Sigmoid colon (tissue), 7 donors: ENCODE data around the gene CSNK2A1. TPM values are rescaled to one million over a fixed set of nuclear protein-coding genes. Genes with fewer than 3 reads are reported as not detected.

Source experiments
- DNase-seq: peaks from one replicate; pipeline ENCODE4 v3.0.0-alpha.2; 2019
- H3K27ac ChIP-seq, 4 donors: fragments of 200-600 bp; sonication (generic); one replicate each; pipeline ENCODE4 v1.5.1; 2016 to 2019; ENCODE audit warnings: mild to moderate bottlenecking in 1 of 4
- H3K27me3 ChIP-seq, 3 donors: fragments of 200-600 bp; sonication (generic); one replicate each; pipeline ENCODE4 v1.5.1; 2019; ENCODE audit warnings: mild to moderate bottlenecking in 1 of 3
- H3K36me3 ChIP-seq, 4 donors: fragments of 200-600 bp; sonication (generic); one replicate each; pipeline ENCODE4 v1.5.1; 2016 to 2019
- H3K4me1 ChIP-seq, 4 donors: fragments of 200-600 bp; sonication (generic); one replicate each; pipeline ENCODE4 v1.5.1; 2017 to 2019
- H3K4me3 ChIP-seq, 4 donors: fragments of 200-600 bp; sonication (generic); one replicate each; pipeline ENCODE4 v1.5.1; 2017 to 2019; ENCODE audit warnings: mild to moderate bottlenecking in 2 of 4, moderate library complexity in 1 of 4
- H3K9me3 ChIP-seq, 4 donors: fragments of 200-600 bp in 3 of 4; sonication (generic) in 3 of 4; one replicate each; pipeline versions ENCODE4 v1.5.1 to v1.6.1; 2013 to 2019
- CTCF ChIP-seq, 4 experiments: fragments of 450-650 bp in 3 of 4; fragments of 200-600 bp in 1 of 4; IDR thresholded peaks; one replicate each; pipeline ENCODE4 v1.5.1; 2016 to 2019; ENCODE audit warnings: antibody characterized with exemption in 4 of 4, mild to moderate bottlenecking in 3 of 4, moderate library complexity in 2 of 4
- EP300 ChIP-seq, 4 donors: sonication (generic); formaldehyde crosslinking; IDR thresholded peaks; one replicate each; pipeline ENCODE4 v1.6.1; 2017; ENCODE audit warnings: antibody characterized with exemption in 4 of 4
- POLR2A ChIP-seq, 2 donors: fragments of 450-650 bp; IDR thresholded peaks; one replicate each; pipeline ENCODE4 v1.6.1; 2016; ENCODE audit warnings: antibody characterized with exemption in 2 of 2, mild to moderate bottlenecking in 2 of 2, moderate library complexity in 2 of 2
- POLR2AphosphoS5 ChIP-seq, 4 donors: sonication (generic); formaldehyde crosslinking; IDR thresholded peaks; one replicate each; pipeline ENCODE4 v1.6.1; 2017; ENCODE audit warnings: antibody characterized with exemption in 4 of 4
- WGBS, 2 donors: extraction: QIAGEN DNeasy Blood & Tissue Kit; methylation state at CpG; one replicate each; pipeline ENCODE4 v1.1.7; 2013; 5-methylcytosine and 5-hydroxymethylcytosine counted together
- intact Hi-C: fragments of 100-400 bp; cut with DNase I; formaldehyde crosslinking; loops from one replicate; pipeline ENCODE4 v1.15.1; 2023
- polyA plus RNA-seq, 3 donors: library from polyadenylated mRNA; stranded (reverse); fragments of 200-250 nt; gene quantifications; one replicate each; pipeline ENCODE4 v1.2.3, GENCODE V29; 2013
- small RNA-seq, 3 donors: library from RNA; depleted of rRNA; stranded (forward); fragments of <200 nt; gene quantifications; one replicate each; pipeline ENCODE3, GENCODE V24; 2016
- total RNA-seq, 4 donors: library from RNA; depleted of rRNA; stranded (reverse); fragments of >200 nt; gene quantifications; one replicate each; pipeline ENCODE4 v1.1.0, GENCODE V29; 2016
- donor health status: healthy with polysubstance abuse.
- donor health status: Bipolar disorder and iron deficiency.
- donor health status: healthy.

The CSNK2A1 gene
- total and polyA plus RNA-seq, 7 donors, result 33.0 to 77.1 (median 51.5) TPM

- no peaks in the 10 kb centered on the region for H3K9me3 ChIP-seq
- peaks cover 28 to 84% (median 41%) of the 10 kb centered on the region in 4 donors for H3K36me3 ChIP-seq
- intact Hi-C loops, result no loop called here
- H3K27ac ChIP-seq, result no peak overlapping the region
- TF ChIP-seq POLR2A (IDR thresholded peaks at IDR 0.05) (no peak), POLR2AphosphoS5 (IDR thresholded peaks at IDR 0.05) (no peak), CTCF (IDR thresholded peaks at IDR 0.05) (no peak), EP300 (IDR thresholded peaks at IDR 0.05) (no peak)
- no peaks in the 10 kb centered on the region for H3K27me3 ChIP-seq
- DNase-seq, result no peak
- WGBS, 2 donors, result 91 to 92% methylated on average over 4 of the region's 4 CpGs
- H3K4me1 ChIP-seq, result no peaks in the 10 kb centered on the region
- H3K4me3 ChIP-seq, result no peak overlapping the region
Measured at GRCh38 chr20:427401-427800, 116.2 kb downstream of the CSNK2A1 start.

GRCh38 chr20:426566-426965, 117.0 kb downstream of the CSNK2A1 start:
- WGBS, 2 donors, result 96 to 97% methylated on average over 2 of the region's 2 CpGs
- Histone ChIP-seq H3K36me3 (peaks cover 28 to 84% (median 45%) of the 10 kb centered on the region in 4 donors), H3K27me3 (no peaks in the 10 kb centered on the region), H3K4me3 (no peak overlapping the region), H3K4me1 (no peaks in the 10 kb centered on the region), H3K27ac (no peak overlapping the region), H3K9me3 (no peaks in the 10 kb centered on the region)
- intact Hi-C loops, result no loop called here
- no peak for DNase-seq
- TF ChIP-seq POLR2AphosphoS5 (IDR thresholded peaks at IDR 0.05), result no peak
- no peak for TF ChIP-seq EP300 (IDR thresholded peaks at IDR 0.05)

Small RNA genes within 50 kb of the gene (small RNA-seq; reads per million reads assigned to genes)
- 0 reads per million in 3 donors for gene RF00019

Other genes with a start within 250 kb of the CSNK2A1 start
- gene ZCCHC3, start 246.2 kb downstream of the CSNK2A1 start, total RNA-seq, result 10 to 100 TPM in 3 of 4 donors, 1 to 10 TPM in 1; 9.7 to 22.1 (median 15.6) TPM
- 10 to 100 TPM in 1 of 3 donors, 1 to 10 TPM in 2; 6.0 to 11.7 (median 6.2) TPM for gene ZCCHC3, start 246.2 kb downstream of the CSNK2A1 start, polyA plus RNA-seq
- 1 to 10 TPM; 3.6 to 9.7 (median 4.9) TPM for gene SOX12, start 218.2 kb downstream of the CSNK2A1 start, total RNA-seq
- gene SOX12, start 218.2 kb downstream of the CSNK2A1 start, polyA plus RNA-seq, result 1 to 10 TPM; 1.2 to 3.9 (median 1.2) TPM
- 10 to 100 TPM; 23.2 to 34.3 (median 27.6) TPM for gene NRSN2, start 196.7 kb downstream of the CSNK2A1 start, total RNA-seq
- 10 to 100 TPM in 1 of 3 donors, 1 to 10 TPM in 2; 2.3 to 16.3 (median 7.8) TPM for gene NRSN2, start 196.7 kb downstream of the CSNK2A1 start, polyA plus RNA-seq
- gene TRIB3, start 163.0 kb downstream of the CSNK2A1 start, total RNA-seq, result 1 to 10 TPM; 1.4 to 2.9 (median 1.6) TPM
- 10 to 100 TPM in 2 of 3 donors, 1 to 10 TPM in 1; 9.6 to 29.2 (median 17.8) TPM for gene TRIB3, start 163.0 kb downstream of the CSNK2A1 start, polyA plus RNA-seq
- gene RBCK1, start 135.5 kb downstream of the CSNK2A1 start, total RNA-seq, result 10 to 100 TPM; 60.7 to 77.5 (median 65.1) TPM
- 100 to 1,000 TPM in 1 of 3 donors, 10 to 100 TPM in 2; 87.7 to 197 (median 99.0) TPM for gene RBCK1, start 135.5 kb downstream of the CSNK2A1 start, polyA plus RNA-seq
- gene TBC1D20, start 81.3 kb downstream of the CSNK2A1 start, total RNA-seq, result 10 to 100 TPM; 32.6 to 42.9 (median 35.3) TPM
- 10 to 100 TPM; 16.8 to 22.2 (median 20.6) TPM for gene TBC1D20, start 81.3 kb downstream of the CSNK2A1 start, polyA plus RNA-seq
- under 1 TPM in 2 of 4 donors, not detected in 2; 0.36 to 0.66 TPM for gene TCF15, start 66.5 kb upstream of the CSNK2A1 start, total RNA-seq
- gene TCF15, start 66.5 kb upstream of the CSNK2A1 start, polyA plus RNA-seq, result under 1 TPM in 1 of 3 donors, not detected in 2; 0.20 TPM
- gene SRXN1, start 109.4 kb upstream of the CSNK2A1 start, total RNA-seq, result 10 to 100 TPM; 16.8 to 32.4 (median 27.1) TPM
- gene SRXN1, start 109.4 kb upstream of the CSNK2A1 start, polyA plus RNA-seq, result 10 to 100 TPM; 21.0 to 35.6 (median 27.5) TPM
- not detected for gene SCRT2, start 132.0 kb upstream of the CSNK2A1 start, total RNA-seq
- not detected for gene SCRT2, start 132.0 kb upstream of the CSNK2A1 start, polyA plus RNA-seq
- gene SLC52A3, start 224.7 kb upstream of the CSNK2A1 start, total RNA-seq, result under 1 TPM in 2 of 4 donors, not detected in 2; 0.16 to 0.36 TPM
- 10 to 100 TPM in 1 of 3 donors, 1 to 10 TPM in 2; 3.0 to 15.1 (median 5.3) TPM for gene SLC52A3, start 224.7 kb upstream of the CSNK2A1 start, polyA plus RNA-seq